ENCODE data around the gene FRMD3.

Gene FRMD3

DNA sequence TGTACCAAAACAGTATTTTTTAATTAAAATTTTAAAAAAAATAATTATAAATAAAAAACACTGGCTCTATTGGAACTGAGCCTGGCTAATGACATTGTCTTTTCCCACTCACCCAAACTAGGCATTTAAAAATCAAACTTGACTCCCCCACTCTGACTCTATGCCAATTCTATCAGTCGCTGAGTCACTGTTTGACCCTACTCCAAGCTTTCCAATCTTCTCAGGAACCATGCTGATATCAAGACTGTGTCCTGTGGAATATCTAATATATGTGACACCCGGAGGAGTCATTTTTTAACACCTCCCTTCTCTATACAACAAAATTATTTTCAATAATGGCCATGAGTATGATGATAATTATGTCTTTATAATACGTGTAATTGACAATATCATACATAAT is 303.7 kb downstream of the FRMD3 start:
- DNase-seq (ENCODE audit: low read depth), result no peak

DNA sequence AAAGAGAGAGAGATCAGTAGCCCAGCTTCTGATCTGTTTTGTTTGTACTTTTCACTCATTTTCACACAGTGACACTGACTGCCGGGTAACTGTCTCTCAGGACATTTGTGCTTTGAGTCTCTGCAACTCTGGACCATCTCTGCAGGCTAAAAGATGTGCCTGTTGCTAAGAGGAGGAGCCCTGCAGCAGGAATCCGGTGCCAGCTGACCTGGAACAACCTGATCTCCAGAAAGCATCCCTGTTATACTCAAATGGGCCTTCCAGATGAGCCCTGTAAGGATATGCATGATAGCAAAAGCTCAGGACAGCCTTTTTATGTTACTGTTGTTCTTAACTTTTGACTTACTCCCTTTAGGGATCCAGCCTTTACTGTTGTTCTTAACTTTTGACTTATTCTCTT is 304.6 kb downstream of the FRMD3 start:
- no peak for DNase-seq (ENCODE audit: low read depth)

DNA sequence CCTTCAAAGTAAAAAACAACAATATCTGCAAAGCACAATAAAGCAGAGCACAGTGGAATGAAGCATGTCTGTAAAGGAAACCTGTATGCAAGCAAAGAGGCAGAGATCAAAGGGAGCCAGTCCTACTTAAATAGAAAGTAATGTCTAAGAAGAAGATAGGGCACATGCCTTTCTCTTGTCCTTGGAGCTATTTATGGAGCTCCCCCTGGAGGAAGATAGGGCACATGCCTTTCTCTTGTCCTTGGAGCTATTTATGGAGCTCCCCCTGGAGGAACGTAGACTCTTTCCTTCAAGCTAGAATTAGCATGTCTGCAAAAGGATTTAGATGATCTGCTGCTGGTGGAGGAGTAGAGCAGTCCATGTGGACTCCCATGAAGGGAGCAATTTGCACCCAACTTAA is 307.2 kb downstream of the FRMD3 start:
- DNase-seq (ENCODE audit: low read depth), result no peak

DNA sequence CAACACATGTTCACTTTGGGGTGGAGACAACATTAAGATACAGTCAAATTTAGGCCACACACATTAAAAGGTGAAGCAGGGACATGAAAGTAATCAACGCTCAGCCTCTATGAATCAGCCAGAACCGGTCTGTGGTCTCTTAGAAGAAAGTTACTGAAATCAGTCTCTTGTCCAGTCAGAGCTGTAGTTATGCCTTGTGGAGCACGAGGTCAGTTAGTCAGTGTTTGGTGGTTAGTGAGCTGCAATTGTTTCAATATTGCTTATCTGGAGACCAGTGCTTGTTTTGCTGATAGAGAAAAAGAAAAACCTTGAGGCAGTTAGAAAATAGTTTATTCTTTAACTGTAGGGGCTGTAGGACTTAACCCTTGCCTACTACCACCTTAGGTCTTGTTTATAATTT is 317.5 kb downstream of the FRMD3 start:
- DNase-seq (ENCODE audit: low read depth), result no peak

DNA sequence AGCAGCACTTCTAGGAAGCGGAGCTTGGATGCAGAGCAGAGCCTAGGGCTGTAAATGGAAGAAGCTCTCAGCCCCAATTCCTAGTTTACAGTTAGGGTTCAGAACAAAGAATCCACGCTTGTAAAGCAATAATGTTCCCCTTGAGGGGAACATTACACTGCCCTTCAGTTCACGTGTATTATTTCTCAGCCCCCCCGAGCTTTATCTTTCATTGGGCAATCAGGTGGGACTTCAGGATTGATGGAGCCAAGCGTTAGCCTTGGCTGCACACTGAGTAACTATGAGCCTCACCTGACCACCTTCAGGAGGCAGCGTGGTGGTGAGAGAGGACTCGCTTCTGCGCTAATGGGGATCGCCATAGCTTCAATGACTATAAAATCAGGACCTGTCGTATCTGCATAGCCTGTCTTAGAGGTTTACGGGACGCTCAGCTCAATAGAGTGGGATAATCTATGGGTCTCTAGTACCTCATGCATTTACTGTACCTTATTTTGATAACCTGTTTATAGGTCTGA is 318.2 kb downstream of the FRMD3 start:
- no peak for DNase-seq (ENCODE audit: low read depth)

DNA sequence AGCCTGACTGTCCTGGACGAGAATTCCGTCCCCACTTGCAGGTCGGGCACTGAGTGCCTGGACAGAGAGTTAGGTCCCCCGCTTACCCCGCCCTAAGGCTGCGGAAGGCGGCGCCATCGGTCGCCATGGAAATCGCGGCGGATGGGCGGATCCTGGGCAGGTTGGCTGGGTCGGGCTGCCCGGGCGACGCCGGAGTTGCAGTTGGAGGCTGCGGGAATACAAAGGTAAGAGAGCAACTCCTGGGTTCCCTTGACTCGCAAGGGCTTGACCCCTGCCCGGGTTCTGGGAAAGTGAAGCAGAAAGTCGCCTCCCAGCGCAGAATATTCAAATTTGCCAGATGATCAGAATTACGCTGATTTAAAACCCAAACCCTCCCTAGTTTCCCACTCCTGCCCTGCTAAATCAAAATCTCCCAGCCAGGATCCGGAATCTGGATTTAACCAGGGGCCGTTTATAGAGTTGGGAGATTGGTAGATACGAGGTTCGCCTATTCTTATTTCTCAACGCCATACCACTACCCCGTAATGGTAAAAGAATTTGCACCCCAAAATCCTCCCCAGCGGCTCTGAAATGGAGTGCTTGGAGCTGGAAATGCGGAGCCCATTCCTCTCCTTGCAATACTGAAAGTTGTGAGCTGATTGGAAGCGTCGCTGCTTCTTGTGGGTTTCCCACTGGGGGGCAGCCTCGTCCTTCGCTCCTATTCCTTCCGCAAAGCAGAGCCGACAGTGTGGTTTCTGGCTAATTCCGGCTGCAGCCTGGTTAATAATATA is 318.9 kb downstream of the FRMD3 start:
- DNase-seq (ENCODE audit: low read depth), result no peak

DNA sequence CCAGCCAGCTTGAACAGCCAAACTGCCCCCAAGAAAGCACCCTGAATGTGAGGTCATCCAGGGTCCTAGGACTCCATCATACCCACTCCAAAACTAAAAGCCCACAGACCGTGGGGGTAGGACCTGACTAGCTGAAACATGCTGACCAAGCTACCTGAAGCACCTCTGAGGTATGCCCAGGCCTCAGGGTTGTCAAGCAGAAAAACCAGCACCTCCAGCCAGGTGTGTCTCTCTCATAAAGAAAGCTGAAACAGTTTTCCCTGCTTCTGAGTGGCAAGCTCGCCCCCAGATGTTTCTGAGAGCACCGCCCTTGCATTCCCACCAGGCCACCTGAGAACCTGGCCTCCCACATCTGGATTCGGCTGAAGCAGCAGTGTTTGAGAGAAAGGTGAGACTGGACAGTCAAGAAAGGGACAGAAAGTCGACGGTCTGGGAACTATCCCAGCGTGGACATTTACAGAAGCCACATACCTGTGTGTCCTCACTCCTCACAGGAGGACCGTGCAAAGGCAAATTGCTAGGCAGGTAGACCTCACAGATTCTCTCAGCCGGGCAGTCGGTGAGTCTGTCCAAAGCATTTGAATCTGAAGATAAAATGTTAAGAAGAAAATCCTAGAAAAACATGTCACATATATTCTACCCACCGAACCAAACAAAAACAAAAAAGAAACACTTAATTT is 319.6 kb downstream of the FRMD3 start:
- no peak for DNase-seq (ENCODE audit: low read depth)

DNA sequence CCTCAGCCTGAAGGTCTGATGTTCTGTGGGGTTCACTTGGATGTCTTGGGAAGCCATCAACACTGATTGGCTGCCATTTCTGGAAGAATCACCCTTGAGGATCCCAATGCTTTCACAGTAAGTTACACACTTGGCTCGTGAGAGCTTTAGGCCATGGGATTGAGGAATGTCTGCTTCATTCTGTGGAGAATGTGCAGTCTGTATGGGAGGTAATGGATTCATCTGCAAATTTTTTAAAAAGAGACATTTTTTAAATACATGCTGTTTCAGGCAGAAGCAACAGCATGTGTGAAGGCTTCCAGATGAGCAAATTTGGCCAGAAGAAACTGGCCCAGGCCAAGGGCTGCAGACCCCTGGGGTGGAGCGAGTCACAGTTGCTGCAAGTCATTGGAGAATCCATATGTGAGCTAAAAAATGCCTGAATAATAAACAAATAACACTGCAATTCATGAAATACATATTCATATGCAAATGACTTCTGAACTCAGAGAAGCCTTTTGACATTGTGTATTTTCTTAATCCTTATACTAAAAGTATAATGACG is 328.9 kb downstream of the FRMD3 start:
- no peak for DNase-seq (ENCODE audit: low read depth)

DNA sequence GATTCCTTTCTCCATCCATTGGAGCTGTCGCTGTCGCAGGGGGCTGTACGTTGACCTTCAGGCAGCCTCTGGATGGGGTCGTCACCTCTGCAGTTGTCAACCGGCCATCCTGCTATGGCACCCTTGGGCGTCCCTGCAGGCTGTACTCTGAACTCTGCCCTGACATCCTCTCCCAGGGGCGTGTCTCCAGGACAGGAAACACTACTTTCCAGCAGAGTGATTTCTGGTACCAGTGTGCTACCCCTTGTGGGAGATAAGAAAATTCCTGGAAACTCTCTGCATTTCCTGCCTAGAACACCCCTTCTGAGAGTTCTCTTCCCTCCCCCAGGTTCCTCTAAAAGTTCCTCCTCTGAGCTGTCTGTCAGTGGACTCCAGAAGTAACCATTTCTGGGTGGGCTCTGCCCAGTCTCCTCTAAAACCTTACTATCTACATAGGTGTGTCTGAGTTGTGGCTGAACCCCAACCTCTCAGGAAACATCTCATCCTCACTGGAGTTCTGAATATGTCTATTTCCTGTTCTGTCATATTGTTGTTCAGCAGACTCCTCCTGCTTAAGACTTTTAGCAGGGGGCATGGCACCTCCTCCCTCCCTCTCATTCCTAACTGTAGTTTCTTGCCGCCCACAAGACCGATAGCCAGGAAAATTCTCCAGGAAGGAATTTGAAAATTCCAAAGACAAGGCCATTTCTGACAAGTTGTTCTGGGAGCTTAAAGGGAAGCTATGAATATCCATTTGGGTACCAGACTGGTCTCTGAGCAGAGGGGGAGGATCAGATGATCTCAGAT is 329.9 kb downstream of the FRMD3 start:
- DNase-seq (ENCODE audit: low read depth), result no peak

DNA sequence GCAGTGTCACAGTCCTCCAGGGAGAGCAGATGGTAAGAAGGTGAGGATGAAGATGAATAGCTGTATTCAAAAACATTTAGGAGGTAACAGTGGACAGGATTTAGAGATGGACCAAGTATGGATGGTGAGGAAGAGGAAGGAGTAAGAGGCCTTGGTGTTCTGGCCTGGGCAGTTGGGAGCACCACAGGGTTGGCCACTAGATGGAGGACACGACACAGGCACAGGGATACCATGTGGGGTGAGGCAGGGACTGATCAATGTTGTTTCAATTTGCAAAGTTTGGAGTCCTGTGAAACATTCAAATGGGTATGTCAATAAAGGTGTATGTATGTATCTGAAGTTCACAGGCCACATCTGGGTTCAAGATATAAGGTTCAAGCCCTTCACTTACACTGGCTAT is 334.2 kb downstream of the FRMD3 start:
- DNase-seq (ENCODE audit: low read depth), result no peak

DNA sequence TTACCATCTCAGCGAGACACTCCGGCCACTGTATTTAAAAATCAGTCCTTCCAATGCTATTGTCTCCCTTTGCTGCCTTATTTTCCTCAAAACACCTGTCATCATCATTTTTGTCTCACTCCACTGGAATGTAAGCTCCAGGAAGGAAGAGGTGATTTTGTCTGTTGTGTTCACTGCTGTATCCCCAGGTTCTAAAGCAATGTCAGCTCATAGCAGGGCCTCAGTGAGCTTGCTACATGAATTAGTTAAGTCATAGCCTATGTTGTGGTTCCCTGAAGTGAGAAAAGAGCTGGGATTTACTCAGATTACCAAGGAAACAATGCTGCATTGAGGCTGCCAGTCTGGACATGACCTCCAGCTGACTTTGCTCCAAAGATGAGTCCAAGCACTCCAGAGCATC is 337.7 kb downstream of the FRMD3 start:
- no peak for DNase-seq (ENCODE audit: low read depth)

DNA sequence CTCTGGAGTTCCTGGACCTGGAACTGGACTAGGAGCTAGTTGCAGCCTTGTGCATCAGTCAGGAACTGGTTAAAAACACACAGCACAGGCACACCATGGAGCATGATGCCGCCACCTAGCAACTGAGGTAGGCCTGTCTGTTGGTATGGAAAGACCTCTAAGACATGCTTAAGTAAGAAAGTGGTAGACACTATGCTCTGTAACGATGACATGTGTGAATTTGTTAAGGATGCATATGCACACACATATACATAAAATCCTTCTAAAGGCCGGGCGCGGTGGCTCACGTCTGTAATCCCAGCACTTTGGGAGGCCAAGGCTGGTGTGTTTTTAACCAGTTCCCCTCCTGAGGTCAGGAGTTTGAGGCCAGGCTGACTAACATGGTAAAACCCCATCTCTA is 338.4 kb downstream of the FRMD3 start:
- no peak for DNase-seq (ENCODE audit: low read depth)

DNA sequence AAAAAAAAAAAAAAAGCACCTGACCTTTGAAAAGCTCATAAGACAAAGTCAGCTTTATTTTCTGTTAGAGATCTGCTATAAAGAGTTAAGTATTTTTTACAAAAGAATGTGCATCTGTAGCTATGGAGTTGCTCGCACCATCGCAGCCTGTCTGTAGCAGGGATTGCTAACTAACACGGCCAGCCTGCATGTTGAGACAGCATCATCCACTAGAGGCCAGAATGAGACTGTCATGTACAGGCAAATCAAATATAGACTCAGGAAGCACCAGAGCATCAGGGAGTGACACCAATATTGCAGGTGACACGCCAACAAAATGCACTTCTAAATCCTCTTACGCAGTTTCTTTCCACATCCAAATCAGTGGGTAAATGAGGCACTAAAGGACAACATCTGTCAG is 339.0 kb downstream of the FRMD3 start:
- DNase-seq (ENCODE audit: low read depth), result no peak

DNA sequence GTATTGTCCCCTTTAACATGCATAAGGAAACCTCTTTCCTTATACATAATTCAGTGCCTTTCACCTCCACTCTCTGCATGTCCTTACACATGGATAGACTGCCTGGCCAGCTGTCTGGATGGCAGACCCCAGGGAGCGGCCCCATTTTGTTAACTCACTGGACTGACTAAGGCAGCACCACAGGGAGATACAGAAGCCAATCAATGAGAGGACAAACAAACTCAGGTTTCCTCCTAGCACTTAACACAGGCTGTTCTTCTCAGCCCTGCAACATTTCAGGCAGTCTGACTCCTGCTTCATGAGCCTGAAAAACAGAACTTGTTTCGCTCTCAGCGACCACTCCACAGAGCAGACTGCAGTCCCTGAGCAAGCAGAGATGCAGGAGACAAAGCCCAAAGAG is 339.8 kb downstream of the FRMD3 start:
- no peak for DNase-seq (ENCODE audit: low read depth)

DNA sequence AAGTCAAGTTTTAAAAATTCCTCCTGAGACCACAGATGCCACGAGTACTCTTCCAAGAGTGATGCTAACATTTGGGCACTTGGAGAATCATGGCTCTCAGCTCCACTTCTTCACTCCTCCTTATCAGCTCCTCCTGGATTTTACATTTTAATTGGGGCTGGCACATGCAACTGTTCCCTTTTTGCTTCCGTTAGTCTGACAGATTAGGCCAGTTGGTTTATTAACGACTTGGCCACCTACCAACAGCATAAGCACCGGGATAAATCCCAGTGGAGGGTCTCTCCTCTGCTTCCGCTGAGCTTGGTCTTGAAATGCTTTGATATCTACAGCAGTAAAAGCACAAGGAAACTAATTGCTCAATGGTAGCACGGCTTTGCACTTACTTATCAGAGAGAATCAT is 340.6 kb downstream of the FRMD3 start:
- DNase-seq (ENCODE audit: low read depth), result no peak

DNA sequence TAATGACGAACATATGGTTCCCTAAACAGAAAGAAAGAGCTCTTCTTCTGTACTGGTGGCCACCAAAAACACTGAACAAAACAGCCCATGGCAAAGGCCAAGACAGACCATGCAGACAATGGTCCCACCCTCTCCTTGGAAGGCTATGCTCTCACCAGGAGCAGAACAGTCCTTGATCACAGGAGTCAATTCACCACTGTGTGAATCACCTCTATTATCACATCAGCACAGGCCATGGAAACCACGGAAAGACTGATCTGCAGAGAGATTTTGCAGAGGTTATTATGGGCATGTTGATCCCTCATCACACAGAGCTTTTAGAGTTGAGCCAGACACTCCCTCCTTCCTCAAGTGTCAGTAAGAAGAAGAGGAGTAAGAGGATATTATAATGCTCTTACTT is 341.3 kb downstream of the FRMD3 start:
- no peak for DNase-seq (ENCODE audit: low read depth)

Measured in HS-27A (cell line).